ENCODE results near the gene ELP5. TPM values are rescaled to one million over a fixed set of nuclear protein-coding genes. Genes with fewer than 3 reads are reported as not detected.
A peak's percentile ranks its signal among the peaks of the same experiment; 100 is the strongest.

ELP5 gene
- polyA plus RNA-seq, 1 experiment = 25.9 TPM

DNA sequence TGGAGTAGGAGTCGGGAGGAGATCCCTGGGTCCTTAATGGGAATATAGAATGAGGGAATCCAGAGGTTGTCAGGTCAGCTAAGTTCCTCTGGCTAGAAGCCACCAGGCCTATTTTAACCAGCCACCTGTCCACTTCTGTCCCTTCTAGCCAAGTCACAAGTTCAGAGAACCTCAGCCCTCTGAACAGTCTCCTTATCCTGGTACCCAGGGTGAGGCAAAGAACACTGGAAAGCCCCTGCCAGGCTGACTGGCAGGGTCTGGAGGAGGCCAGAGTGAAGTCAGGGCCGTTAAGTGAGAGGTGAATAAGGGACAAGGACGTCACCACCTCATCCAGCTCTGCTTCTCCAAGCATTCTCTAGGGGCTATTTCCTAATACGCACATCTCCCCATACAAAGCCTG lies 3.2 kb upstream of the ELP5 start:
- no peak for TF ChIP-seq CTCF (IDR thresholded peaks at IDR 0.05; ENCODE audit: low read depth, low read length)
- Histone ChIP-seq H3K4me3 (ENCODE audit: low read depth, low read length) (no peak overlapping the region), H3K27ac (ENCODE audit: low read depth, low read length) (no peak overlapping the region), H3K27me3 (ENCODE audit: control insufficient read depth, insufficient read depth, low read length) (no peaks in the 10 kb centered on the region), H3K9me3 (ENCODE audit: control insufficient read depth, insufficient read depth, low read length) (no peaks in the 10 kb centered on the region; the same call in 1 of the 2 replicates)
- POLR2A ChIA-PET = no interaction called here
- CTCF ChIA-PET = no interaction called here
- no peak for DNase-seq (ENCODE audit: low read depth, low spot score)

DNA sequence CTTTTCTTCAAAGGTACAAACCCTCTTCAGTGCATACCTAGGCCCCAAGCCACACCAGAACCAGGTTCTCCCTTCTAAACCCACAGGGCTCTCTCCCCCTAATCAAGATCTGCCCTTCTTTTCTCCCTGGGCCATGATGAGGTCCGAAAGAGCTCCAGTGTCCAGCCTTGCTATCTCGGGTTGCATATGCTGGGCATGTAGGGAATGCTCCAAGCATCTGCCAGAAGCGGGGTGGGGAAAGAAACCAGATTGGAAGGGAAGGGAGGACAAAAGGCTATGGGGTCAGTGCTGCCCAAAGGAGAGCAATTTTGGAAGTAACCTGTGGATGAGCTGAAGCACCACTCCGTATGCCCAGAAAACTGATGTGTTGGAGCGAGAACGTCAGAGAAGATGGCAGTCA lies 2.8 kb upstream of the ELP5 start:
- ChIA-PET CTCF (interaction anchor here (0.6 to 1.2 kb wide), 4 partner anchors 27 to 1248 kb away, joined by 3 to 4 read pairs (median 4); no protein-coding TSS in a partner anchor), POLR2A (no interaction called here)
- Histone ChIP-seq H3K4me3 (ENCODE audit: low read depth, low read length) (0 out of 2 replicates have a peak overlapping the region, but pooled peaks have one; percentile 17), H3K9me3 (ENCODE audit: control insufficient read depth, insufficient read depth, low read length) (no peaks in the 10 kb centered on the region; the same call in 1 of the 2 replicates), H3K27me3 (ENCODE audit: control insufficient read depth, insufficient read depth, low read length) (no peaks in the 10 kb centered on the region), H3K27ac (ENCODE audit: low read depth, low read length) (no peak overlapping the region)
- DNase-seq (ENCODE audit: low read depth, low spot score) = no peak
- no peak for TF ChIP-seq CTCF (IDR thresholded peaks at IDR 0.05; ENCODE audit: low read depth, low read length)

GRCh38 chr17:7249830-7250229 lies 2.2 kb upstream of the ELP5 start:
- no peaks in the 10 kb centered on the region; the same call in 1 of the 2 replicates for H3K9me3 ChIP-seq (ENCODE audit: control insufficient read depth, insufficient read depth, low read length)
- POLR2A ChIA-PET = no interaction called here
- DNase-seq (ENCODE audit: low read depth, low spot score) = no peak
- CTCF ChIA-PET = interaction anchor here (0.6 to 1.2 kb wide), 4 partner anchors 28 to 1249 kb away, joined by 3 to 4 read pairs (median 4); no protein-coding TSS in a partner anchor
- no peak for TF ChIP-seq CTCF (IDR thresholded peaks at IDR 0.05; ENCODE audit: low read depth, low read length)
- H3K4me3 ChIP-seq (ENCODE audit: low read depth, low read length) = peak overlapping the region; percentile 93
- peak overlapping the region; percentile 11 for H3K27ac ChIP-seq (ENCODE audit: low read depth, low read length)
- no peaks in the 10 kb centered on the region for H3K27me3 ChIP-seq (ENCODE audit: control insufficient read depth, insufficient read depth, low read length)

- Histone ChIP-seq H3K27me3 (ENCODE audit: control insufficient read depth, insufficient read depth, low read length) (no peaks in the 10 kb centered on the region), H3K9me3 (ENCODE audit: control insufficient read depth, insufficient read depth, low read length) (no peaks in the 10 kb centered on the region; the same call in 1 of the 2 replicates), H3K4me3 (ENCODE audit: low read depth, low read length) (peak overlapping the region; percentile 93), H3K27ac (ENCODE audit: low read depth, low read length) (peak overlapping the region; percentile 52)
- no peak for TF ChIP-seq CTCF (IDR thresholded peaks at IDR 0.05; ENCODE audit: low read depth, low read length)
- DNase-seq (ENCODE audit: low read depth, low spot score) = no peak
- CTCF ChIA-PET = interaction anchor here (0.9 kb wide), 1 partner anchor 8 kb away, joined by 6 read pairs; the partner anchor contains the start of gene GABARAP
- POLR2A ChIA-PET = interaction anchor here (0.6 to 1.6 kb wide), 4 partner anchors 9 to 60 kb away, joined by 3 to 18 read pairs (median 7); partner anchors contain the start of genes ACADVL, DLG4, DVL2 and GABARAP
Measured at GRCh38 chr17:7250695-7251627, 1.1 kb upstream of the ELP5 start.

Measured in AG04450 (cell line).